Tibial artery (tissue), 4 donors: Measurements from ENCODE around the gene DCAF4.
"Not testable (repeated sequence)": the region's sequence is repeated elsewhere in the genome, so short reads cannot be mapped to it uniquely, and the experiment has no call there.

ENCODE experiments used
- DNase-seq, 2 donors: peaks; one replicate each; pipeline ENCODE4 v3.0.0-alpha.2; 2019
- H3K27ac ChIP-seq, 2 donors: fragments of 200-600 bp; sonication (generic) in 1 of 2; 1 replicate in 1 of 2; 2 replicates in 1 of 2; pipeline ENCODE4 v1.5.1; 2018 to 2019; ENCODE audit warnings: mild to moderate bottlenecking in 1 of 2
- H3K27me3 ChIP-seq, 2 donors: fragments of 200-600 bp; sonication (generic) in 1 of 2; one replicate each; pipeline versions ENCODE4 v1.5.1 to v1.6.0; 2016 to 2019
- H3K36me3 ChIP-seq, 3 donors: fragments of 200-600 bp; sonication (generic) in 2 of 3; one replicate each; pipeline ENCODE4 v1.5.1; 2016 to 2019; ENCODE audit warnings: mild to moderate bottlenecking in 2 of 3
- H3K4me1 ChIP-seq, 4 donors: fragments of 200-600 bp; sonication (generic) in 2 of 4; 1 replicate in 3 of 4; 2 replicates in 1 of 4; pipeline ENCODE4 v1.5.1; 2016 to 2019
- H3K4me3 ChIP-seq, 2 donors: fragments of 200-600 bp; sonication (generic) in 1 of 2; 1 replicate in 1 of 2; 2 replicates in 1 of 2; pipeline ENCODE4 v1.5.1; 2018 to 2019; ENCODE audit warnings: mild to moderate bottlenecking in 2 of 2
- H3K9me3 ChIP-seq, 3 donors: fragments of 200-600 bp; sonication (generic) in 1 of 3; one replicate each; pipeline ENCODE4 v1.5.1; 2016 to 2019
- intact Hi-C: fragments of 100-400 bp; cut with DNase I; formaldehyde crosslinking; loops from one replicate; pipeline ENCODE4 v1.15.0; 2023; ENCODE audit warnings: low total_unique reads
- TF ChIP-seq, protein P1 (sequence below), 2 experiments: fragments of 200-600 bp in 1 of 2; fragments of 450-650 bp in 1 of 2; IDR thresholded peaks; one replicate each; pipeline ENCODE4 v1.5.1; 2017 to 2019; ENCODE audit warnings: antibody characterized with exemption in 2 of 2, mild to moderate bottlenecking in 1 of 2, moderate library complexity in 1 of 2

Gene DCAF4

DNA sequence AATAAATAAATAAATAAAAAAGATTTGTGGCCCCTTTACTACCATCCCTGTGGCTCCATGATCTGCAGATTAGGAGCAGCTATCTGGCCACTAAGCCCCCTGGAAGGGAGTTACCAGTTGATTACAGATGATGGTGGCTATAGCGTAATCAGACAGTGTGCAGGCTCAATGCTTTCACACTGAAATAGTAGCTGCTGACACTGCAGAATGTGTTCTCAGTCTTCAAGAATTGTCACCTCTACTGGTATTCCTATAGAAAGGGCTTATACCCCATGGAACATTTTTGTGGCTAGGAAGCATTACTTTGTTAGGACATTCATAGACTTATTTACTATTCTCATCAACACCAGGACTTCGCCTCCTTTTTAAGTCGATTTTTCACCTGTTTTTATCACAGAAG, 30.9 kb downstream of the DCAF4 start:
- Histone ChIP-seq H3K4me1 (no peaks in the 10 kb centered on the region), H3K27ac (no peak overlapping the region), H3K36me3 (peaks cover 38 to 82% (median 53%) of the 10 kb centered on the region in 3 donors), H3K27me3 (no peaks in the 10 kb centered on the region), H3K9me3 (no peaks in the 10 kb centered on the region), H3K4me3 (no peak overlapping the region)
- TF ChIP-seq, protein P1, sequence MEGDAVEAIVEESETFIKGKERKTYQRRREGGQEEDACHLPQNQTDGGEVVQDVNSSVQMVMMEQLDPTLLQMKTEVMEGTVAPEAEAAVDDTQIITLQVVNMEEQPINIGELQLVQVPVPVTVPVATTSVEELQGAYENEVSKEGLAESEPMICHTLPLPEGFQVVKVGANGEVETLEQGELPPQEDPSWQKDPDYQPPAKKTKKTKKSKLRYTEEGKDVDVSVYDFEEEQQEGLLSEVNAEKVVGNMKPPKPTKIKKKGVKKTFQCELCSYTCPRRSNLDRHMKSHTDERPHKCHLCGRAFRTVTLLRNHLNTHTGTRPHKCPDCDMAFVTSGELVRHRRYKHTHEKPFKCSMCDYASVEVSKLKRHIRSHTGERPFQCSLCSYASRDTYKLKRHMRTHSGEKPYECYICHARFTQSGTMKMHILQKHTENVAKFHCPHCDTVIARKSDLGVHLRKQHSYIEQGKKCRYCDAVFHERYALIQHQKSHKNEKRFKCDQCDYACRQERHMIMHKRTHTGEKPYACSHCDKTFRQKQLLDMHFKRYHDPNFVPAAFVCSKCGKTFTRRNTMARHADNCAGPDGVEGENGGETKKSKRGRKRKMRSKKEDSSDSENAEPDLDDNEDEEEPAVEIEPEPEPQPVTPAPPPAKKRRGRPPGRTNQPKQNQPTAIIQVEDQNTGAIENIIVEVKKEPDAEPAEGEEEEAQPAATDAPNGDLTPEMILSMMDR (IDR thresholded peaks at IDR 0.05): no peak
- intact Hi-C loops: no loop called here
- DNase-seq: no peak

DNA sequence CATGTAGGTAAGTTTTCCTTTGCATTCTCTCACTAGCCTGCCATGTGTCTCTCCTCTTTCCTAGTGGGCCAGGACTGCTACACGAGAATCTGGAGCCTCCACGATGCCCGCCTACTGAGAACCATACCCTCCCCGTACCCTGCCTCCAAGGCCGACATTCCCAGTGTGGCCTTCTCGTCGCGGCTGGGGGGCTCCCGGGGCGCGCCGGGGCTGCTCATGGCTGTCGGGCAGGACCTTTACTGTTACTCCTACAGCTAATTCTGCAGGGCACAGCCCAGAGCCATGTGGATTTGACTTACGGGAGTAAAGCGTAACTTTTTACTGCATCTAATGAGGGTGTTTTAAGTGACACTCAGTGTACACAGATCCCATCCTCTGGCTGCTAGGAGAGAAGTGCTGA, 32.3 kb downstream of the DCAF4 start:
- intact Hi-C loops: no loop called here

DNA sequence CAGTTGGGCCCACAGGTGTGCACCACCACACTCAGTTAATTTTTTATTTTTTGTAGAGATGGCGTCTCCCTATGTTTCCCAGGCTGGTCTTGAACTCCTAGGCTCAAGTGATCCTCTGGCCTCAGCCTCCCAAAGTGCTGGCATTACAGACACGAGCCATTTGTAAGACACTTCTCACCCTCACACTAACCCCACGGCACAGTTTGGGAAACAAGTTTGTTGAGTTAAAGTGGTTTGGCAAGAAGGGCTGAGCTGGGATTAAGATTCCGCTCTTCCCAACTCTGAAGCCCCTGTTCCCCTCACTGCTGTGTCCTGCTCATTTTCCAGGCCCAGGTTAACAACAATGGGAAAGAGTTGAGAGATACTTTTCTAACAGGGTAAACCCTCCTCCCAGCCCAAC, 34.8 kb downstream of the DCAF4 start:
- H3K27ac ChIP-seq, DNase-seq, H3K9me3 ChIP-seq, H3K4me3 ChIP-seq, H3K4me1 ChIP-seq, intact Hi-C loops, H3K27me3 ChIP-seq: not testable (repeated sequence)
- peaks cover 29 to 65% (median 32%) of the 10 kb centered on the region in 3 donors for H3K36me3 ChIP-seq

More for the DNA sequence above, 32.3 kb downstream of the DCAF4 start:
- no peak overlapping the region for H3K4me3 ChIP-seq
- no peak for DNase-seq
- H3K27ac ChIP-seq: no peak overlapping the region
- peaks cover 37 to 79% (median 53%) of the 10 kb centered on the region in 3 donors for H3K36me3 ChIP-seq
- TF ChIP-seq, protein P1 (IDR thresholded peaks at IDR 0.05): no peak
- no peaks in the 10 kb centered on the region for H3K9me3 ChIP-seq
- no peaks in the 10 kb centered on the region for H3K27me3 ChIP-seq
- no peaks in the 10 kb centered on the region for H3K4me1 ChIP-seq

GRCh38 chr14:72961579-72962335, 35.5 kb downstream of the DCAF4 start:
- no peaks in the 10 kb centered on the region for H3K27me3 ChIP-seq
- H3K4me3 ChIP-seq: no peak overlapping the region
- H3K9me3 ChIP-seq: no peaks in the 10 kb centered on the region
- TF ChIP-seq, protein P1 (IDR thresholded peaks at IDR 0.05): no peak
- intact Hi-C loops: no loop called here
- peaks cover 22 to 57% (median 25%) of the 10 kb centered on the region in 3 donors for H3K36me3 ChIP-seq
- H3K4me1 ChIP-seq: no peaks in the 10 kb centered on the region
- no peak overlapping the region for H3K27ac ChIP-seq
- no peak for DNase-seq

DNA sequence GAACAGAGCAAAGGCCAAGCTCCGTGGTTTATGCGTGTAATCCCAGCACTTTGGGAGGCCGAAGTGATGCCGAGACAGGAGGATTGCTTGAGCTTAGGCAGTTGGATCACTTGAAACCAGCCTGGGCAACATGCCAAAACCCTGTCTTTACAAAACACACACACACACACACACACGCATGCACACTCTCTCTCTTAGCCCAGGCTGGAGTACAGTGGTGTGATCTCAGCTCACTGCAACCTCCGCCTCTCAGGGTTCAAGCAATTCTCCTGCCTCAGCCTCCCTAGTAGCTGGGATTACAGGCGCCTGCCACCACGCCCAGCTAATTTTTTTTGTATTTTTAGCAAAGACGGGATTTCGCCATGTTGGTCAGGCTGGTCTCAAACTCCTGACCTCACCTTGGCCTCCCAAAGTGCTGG, 36.1 kb downstream of the DCAF4 start:
- DNase-seq, H3K4me1 ChIP-seq, H3K27ac ChIP-seq, intact Hi-C loops, H3K9me3 ChIP-seq, H3K27me3 ChIP-seq, H3K4me3 ChIP-seq: not testable (repeated sequence)
- H3K36me3 ChIP-seq: peaks cover 16 to 54% (median 19%) of the 10 kb centered on the region in 3 donors

DNA sequence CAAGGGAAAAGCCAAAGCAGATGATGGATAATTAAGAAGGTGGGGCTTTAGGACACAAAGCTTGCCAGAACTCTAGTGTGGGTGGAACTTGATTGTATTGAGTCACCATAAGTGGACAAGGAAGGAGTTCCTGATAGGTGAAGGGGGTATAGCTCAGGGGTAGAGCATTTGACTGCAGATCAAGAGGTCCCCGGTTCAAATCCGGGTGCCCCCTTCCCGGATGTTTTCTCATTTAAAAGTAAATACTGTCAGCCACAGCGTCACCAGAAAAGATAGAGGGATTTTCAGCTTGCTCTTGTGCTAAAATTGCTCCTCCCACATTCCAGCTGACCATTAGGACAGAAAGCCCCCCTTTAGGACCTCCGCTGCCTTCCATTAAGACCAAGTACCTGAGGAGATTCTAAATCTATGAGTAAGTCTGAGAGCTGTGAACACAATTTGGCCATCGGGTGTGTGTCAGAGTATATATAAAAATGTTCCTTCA, 36.6 kb downstream of the DCAF4 start:
- H3K4me3 ChIP-seq: no peak overlapping the region
- peaks cover 10 to 54% (median 18%) of the 10 kb centered on the region in 3 donors for H3K36me3 ChIP-seq
- H3K4me1 ChIP-seq: no peaks in the 10 kb centered on the region
- intact Hi-C loops: no loop called here
- TF ChIP-seq, protein P1 (IDR thresholded peaks at IDR 0.05): no peak
- no peaks in the 10 kb centered on the region for H3K9me3 ChIP-seq
- DNase-seq: no peak
- no peaks in the 10 kb centered on the region for H3K27me3 ChIP-seq
- H3K27ac ChIP-seq: no peak overlapping the region
